DND-41 (cell line): ENCODE results near the gene TM9SF3.

Source experiments
- EZH2 ChIP-seq: IDR thresholded peaks from 3 replicates; pipeline ENCODE4 v1.6.1; 2012; ENCODE audit warnings: borderline replicate concordance, low read depth, mild to moderate bottlenecking, moderate library complexity, low read length, inconsistent platforms; ENCODE audit not compliant: severe bottlenecking
- TF ChIP-seq, protein P1 (sequence below): IDR thresholded peaks from 2 replicates; pipeline ENCODE4 v1.5.1; 2012; ENCODE audit warnings: borderline replicate concordance, low read length, moderate library complexity, mild to moderate bottlenecking; ENCODE audit not compliant: poor library complexity, severe bottlenecking; ENCODE audit errors: extremely low read depth

DNA sequence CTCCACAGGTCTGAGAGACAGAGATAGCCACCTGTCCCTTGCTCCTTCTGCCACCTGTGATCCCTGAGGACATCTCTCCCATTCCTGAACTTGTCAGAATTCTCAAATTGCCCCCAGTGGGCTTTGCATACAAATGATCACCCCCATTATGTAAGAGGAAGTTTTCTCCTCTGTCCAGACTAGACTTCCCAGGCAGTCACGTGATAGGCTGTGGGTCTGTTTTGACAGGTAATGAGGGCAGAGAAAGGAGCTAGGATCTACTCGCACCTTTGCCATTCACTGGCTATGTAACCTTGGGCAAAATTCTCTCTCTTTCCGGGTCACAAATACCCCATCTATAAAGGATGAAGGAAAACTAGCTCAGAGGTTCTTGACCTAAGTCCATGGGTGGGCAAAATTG is 21.4 kb upstream of the TM9SF3 start:
- TF ChIP-seq, protein P1, sequence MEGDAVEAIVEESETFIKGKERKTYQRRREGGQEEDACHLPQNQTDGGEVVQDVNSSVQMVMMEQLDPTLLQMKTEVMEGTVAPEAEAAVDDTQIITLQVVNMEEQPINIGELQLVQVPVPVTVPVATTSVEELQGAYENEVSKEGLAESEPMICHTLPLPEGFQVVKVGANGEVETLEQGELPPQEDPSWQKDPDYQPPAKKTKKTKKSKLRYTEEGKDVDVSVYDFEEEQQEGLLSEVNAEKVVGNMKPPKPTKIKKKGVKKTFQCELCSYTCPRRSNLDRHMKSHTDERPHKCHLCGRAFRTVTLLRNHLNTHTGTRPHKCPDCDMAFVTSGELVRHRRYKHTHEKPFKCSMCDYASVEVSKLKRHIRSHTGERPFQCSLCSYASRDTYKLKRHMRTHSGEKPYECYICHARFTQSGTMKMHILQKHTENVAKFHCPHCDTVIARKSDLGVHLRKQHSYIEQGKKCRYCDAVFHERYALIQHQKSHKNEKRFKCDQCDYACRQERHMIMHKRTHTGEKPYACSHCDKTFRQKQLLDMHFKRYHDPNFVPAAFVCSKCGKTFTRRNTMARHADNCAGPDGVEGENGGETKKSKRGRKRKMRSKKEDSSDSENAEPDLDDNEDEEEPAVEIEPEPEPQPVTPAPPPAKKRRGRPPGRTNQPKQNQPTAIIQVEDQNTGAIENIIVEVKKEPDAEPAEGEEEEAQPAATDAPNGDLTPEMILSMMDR, result no peak
- no peak for TF ChIP-seq EZH2
